Transverse colon (tissue), 3 donors: ENCODE measurements around the gene GSKIP.

Experiments used
- POLR2A ChIP-seq: fragments of 450-650 bp; IDR thresholded peaks from one replicate; pipeline ENCODE4 v1.6.1; 2016; ENCODE audit warnings: antibody characterized with exemption, mild to moderate bottlenecking, moderate library complexity
- TF ChIP-seq, protein P1 (sequence below), 5 experiments: fragments of 200-600 bp in 3 of 5; fragments of 450-650 bp in 2 of 5; sonication (generic) in 3 of 5; IDR thresholded peaks; 1 replicate in 2 of 5; 2 replicates in 3 of 5; pipeline ENCODE4 v1.5.1; 2016 to 2017; ENCODE audit warnings: antibody characterized with exemption in 5 of 5, inconsistent platforms in 3 of 5, mild to moderate bottlenecking in 2 of 5, moderate library complexity in 1 of 5

DNA sequence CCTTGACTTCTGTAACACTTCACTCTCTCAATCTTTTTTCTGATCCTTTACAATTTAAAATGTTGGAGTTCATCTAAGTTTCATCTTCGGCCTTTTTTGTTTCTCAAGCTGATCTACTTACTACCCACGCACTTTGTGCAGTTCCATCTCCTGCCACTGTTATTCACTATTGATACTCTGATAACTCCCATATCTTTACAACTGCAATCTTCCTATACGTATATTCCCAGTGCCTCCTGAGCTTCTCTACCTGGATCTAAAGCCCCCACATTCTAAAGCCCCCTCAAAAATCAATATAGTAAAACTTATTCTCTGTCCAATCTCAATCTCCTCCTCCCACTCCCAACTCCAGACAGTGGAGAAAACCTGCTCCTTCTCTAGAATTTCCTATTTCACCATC is 6.1 kb upstream of the GSKIP start:
- TF ChIP-seq, protein P1, sequence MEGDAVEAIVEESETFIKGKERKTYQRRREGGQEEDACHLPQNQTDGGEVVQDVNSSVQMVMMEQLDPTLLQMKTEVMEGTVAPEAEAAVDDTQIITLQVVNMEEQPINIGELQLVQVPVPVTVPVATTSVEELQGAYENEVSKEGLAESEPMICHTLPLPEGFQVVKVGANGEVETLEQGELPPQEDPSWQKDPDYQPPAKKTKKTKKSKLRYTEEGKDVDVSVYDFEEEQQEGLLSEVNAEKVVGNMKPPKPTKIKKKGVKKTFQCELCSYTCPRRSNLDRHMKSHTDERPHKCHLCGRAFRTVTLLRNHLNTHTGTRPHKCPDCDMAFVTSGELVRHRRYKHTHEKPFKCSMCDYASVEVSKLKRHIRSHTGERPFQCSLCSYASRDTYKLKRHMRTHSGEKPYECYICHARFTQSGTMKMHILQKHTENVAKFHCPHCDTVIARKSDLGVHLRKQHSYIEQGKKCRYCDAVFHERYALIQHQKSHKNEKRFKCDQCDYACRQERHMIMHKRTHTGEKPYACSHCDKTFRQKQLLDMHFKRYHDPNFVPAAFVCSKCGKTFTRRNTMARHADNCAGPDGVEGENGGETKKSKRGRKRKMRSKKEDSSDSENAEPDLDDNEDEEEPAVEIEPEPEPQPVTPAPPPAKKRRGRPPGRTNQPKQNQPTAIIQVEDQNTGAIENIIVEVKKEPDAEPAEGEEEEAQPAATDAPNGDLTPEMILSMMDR (IDR thresholded peaks at IDR 0.05) = no peak
- no peak for TF ChIP-seq POLR2A
